Body of pancreas (tissue), 4 donors: ENCODE results near the gene DAB2. TPM values are rescaled to one million over a fixed set of nuclear protein-coding genes. Genes with fewer than 3 reads are reported as not detected.
A peak's percentile ranks its signal among the peaks of the same experiment; 100 is the strongest.

Source experiments
- ATAC-seq: fragments of 150-250 bp; one replicate; pipeline ENCODE4 v1.9.1; 2016
- DNase-seq, 4 donors: peaks; one replicate each; pipeline ENCODE4 v3.0.0-alpha.2; 2019
- H3K27ac ChIP-seq, 4 donors: fragments of 200-600 bp; sonication (generic); 1 replicate in 3 of 4; 2 replicates in 1 of 4; pipeline versions ENCODE4 v1.5.1 to v1.6.1; 2016 to 2019; ENCODE audit warnings: mild to moderate bottlenecking in 1 of 4, mixed read lengths in 1 of 4, moderate library complexity in 1 of 4
- H3K27me3 ChIP-seq, 2 donors: fragments of 200-600 bp; sonication (generic); one replicate each; pipeline ENCODE4 v1.6.0; 2016; ENCODE audit warnings: mild to moderate bottlenecking in 1 of 2
- H3K36me3 ChIP-seq, 2 donors: fragments of 200-600 bp; sonication (generic); replicated peaks in 1 of 2; 2 replicates each; pipeline ENCODE4 v1.5.1; 2016; ENCODE audit warnings: low read depth in 2 of 2; ENCODE audit not compliant: insufficient read depth in 1 of 2
- H3K4me1 ChIP-seq: fragments of 200-600 bp; sonication (generic); one replicate; pipeline ENCODE4 v1.6.0; 2016
- H3K4me3 ChIP-seq, 2 donors: fragments of 200-600 bp; sonication (generic); 1 replicate in 1 of 2; 2 replicates in 1 of 2; pipeline ENCODE4 v1.5.1; 2016 to 2019
- H3K9me3 ChIP-seq, 3 donors: fragments of 200-600 bp; sonication (generic); 1 replicate in 2 of 3; 2 replicates in 1 of 3; pipeline ENCODE4 v1.5.1; 2016
- CTCF ChIP-seq, 7 experiments: fragments of 450-650 bp in 4 of 7; fragments of 200-600 bp in 3 of 7; sonication (generic) in 3 of 7; IDR thresholded peaks; one replicate each; pipeline ENCODE4 v1.5.1; 2016 to 2019; ENCODE audit warnings: antibody characterized with exemption in 7 of 7
- POLR2A ChIP-seq, 3 donors: fragments of 450-650 bp; IDR thresholded peaks; one replicate each; pipeline ENCODE4 v1.6.1; 2016; ENCODE audit warnings: antibody characterized with exemption in 3 of 3, mild to moderate bottlenecking in 2 of 3
- WGBS, 2 donors: methylation state at CpG; one replicate each; pipeline ENCODE4 v1.1.5; 2017; 5-methylcytosine and 5-hydroxymethylcytosine counted together
- intact Hi-C: fragments of 100-400 bp; cut with DNase I; formaldehyde crosslinking; loops from one replicate; pipeline ENCODE4 v1.15.1; 2023
- total RNA-seq, 2 donors: library from RNA; depleted of rRNA; stranded (reverse); fragments of >200 nt; gene quantifications; one replicate each; pipeline ENCODE4 v1.1.0, GENCODE V29; 2016

DAB2 gene
- total RNA-seq, 2 donors from 2014 or later = 33.9 to 39.4 TPM

DNA sequence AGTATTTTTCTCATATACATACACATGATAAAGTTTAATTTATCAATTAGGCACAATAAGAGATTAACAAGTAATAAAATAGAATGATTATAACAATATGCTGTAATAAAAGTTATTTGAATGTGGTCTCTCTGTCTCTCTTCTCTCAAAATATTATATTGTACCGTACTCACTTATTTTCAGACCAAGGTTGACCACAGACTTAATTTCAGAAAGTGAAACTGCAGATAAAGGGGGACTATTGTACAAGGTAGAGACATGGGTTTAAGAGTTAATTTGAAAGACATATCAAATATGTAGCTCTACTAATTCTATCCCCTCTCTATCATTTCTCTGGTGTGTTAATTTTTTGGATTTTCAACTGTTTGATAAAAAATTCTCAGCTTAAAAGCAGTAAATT, 40.5 kb downstream of the DAB2 start:
- H3K36me3 ChIP-seq = peaks cover 0 to 2% of the 10 kb centered on the region in 2 donors
- no peaks in the 10 kb centered on the region for H3K9me3 ChIP-seq
- no peak overlapping the region for H3K4me3 ChIP-seq
- TF ChIP-seq CTCF (IDR thresholded peaks at IDR 0.05) = no peak
- TF ChIP-seq POLR2A (IDR thresholded peaks at IDR 0.05) = no peak
- no peaks in the 10 kb centered on the region for H3K4me1 ChIP-seq
- no peak for DNase-seq
- intact Hi-C loops = no loop called here
- whole genome bisulfite sequencing, 2 donors = 74 to 76% methylated on average over 1 of the region's 1 CpG
- no peaks in the 10 kb centered on the region for H3K27me3 ChIP-seq
- no peak overlapping the region for H3K27ac ChIP-seq
- no peak for ATAC-seq

DNA sequence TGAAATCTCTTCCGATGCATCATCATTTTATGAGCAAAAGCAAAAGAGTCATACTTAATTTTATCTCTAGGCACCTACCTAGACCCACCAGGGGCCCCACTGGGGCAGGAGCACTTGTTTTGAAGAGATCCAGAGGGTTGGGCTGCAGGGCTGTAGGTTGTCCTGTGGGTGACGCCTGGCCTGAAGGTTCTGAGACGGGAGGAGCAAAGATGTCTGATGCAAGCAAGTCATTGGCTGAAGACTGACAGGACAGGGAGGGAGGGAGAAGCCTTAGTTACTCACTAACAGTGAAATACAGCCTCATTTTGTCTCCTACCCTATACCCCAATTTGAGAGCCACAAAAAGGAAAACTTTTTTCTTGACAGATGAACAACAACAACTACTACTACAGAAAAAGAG, 43.4 kb downstream of the DAB2 start:
- WGBS, 2 donors = 69 to 70% methylated on average over 3 of the region's 3 CpGs
- no peaks in the 10 kb centered on the region for H3K27me3 ChIP-seq
- no peak for TF ChIP-seq POLR2A (IDR thresholded peaks at IDR 0.05)
- TF ChIP-seq CTCF (IDR thresholded peaks at IDR 0.05) = no peak
- H3K4me1 ChIP-seq = no peaks in the 10 kb centered on the region
- no peak for ATAC-seq
- no peaks in the 10 kb centered on the region for H3K9me3 ChIP-seq
- DNase-seq = no peak
- intact Hi-C loops = no loop called here
- no peak overlapping the region for H3K4me3 ChIP-seq
- peaks cover 0 to 2% of the 10 kb centered on the region in 2 donors for H3K36me3 ChIP-seq
- no peak overlapping the region for H3K27ac ChIP-seq

DNA sequence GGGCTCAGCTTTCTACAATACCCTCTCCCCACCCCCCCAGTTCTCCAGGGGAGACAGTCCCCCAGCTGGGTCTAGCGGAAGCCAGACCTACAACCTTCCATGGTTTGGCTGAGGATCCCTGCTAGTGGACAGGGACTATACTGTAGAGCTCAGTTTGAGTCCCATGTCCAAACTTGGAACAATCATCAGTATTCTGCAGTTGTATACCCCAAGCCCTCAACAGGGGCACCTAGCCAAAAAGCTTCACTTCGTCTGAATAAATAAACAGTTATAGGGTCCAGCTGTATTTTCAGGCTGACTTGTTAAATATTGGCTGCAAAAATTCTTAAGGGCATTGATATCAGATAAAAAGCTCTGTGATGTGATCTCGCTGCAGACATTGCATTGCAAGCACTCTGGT, 45.1 kb downstream of the DAB2 start:
- DNase-seq (no peak), ATAC-seq (no peak)
- TF ChIP-seq CTCF (IDR thresholded peaks at IDR 0.05) (no peak), POLR2A (IDR thresholded peaks at IDR 0.05) (no peak)
- Histone ChIP-seq H3K9me3 (no peaks in the 10 kb centered on the region), H3K36me3 (peaks cover 0 to 2% of the 10 kb centered on the region in 2 donors), H3K4me1 (peaks cover 2% of the 10 kb centered on the region), H3K27me3 (no peaks in the 10 kb centered on the region), H3K27ac (no peak overlapping the region), H3K4me3 (no peak overlapping the region)
- WGBS, 2 donors = 58 to 72% methylated on average over 3 of the region's 3 CpGs
- intact Hi-C loops = loop anchor here (5.0 kb wide), 1 partner anchor 168 kb away; no protein-coding TSS in a partner anchor

- DNase-seq (no peak), ATAC-seq (no peak)
- TF ChIP-seq POLR2A (IDR thresholded peaks at IDR 0.05) (no peak), CTCF (IDR thresholded peaks at IDR 0.05) (no peak)
- WGBS, 2 donors = 22 to 37% methylated on average over 2 of the region's 2 CpGs
- peaks cover 9% of the 10 kb centered on the region for H3K4me1 ChIP-seq
- H3K4me3 ChIP-seq = no peak overlapping the region
- no peaks in the 10 kb centered on the region for H3K9me3 ChIP-seq
- intact Hi-C loops = loop anchor here (5.0 kb wide), 1 partner anchor 170 kb away; no protein-coding TSS in a partner anchor
- no peaks in the 10 kb centered on the region for H3K27me3 ChIP-seq
- no peak overlapping the region for H3K27ac ChIP-seq
- no peaks in the 10 kb centered on the region for H3K36me3 ChIP-seq
Measured at GRCh38 chr5:39377613-39378012, 47.2 kb downstream of the DAB2 start.

DNA sequence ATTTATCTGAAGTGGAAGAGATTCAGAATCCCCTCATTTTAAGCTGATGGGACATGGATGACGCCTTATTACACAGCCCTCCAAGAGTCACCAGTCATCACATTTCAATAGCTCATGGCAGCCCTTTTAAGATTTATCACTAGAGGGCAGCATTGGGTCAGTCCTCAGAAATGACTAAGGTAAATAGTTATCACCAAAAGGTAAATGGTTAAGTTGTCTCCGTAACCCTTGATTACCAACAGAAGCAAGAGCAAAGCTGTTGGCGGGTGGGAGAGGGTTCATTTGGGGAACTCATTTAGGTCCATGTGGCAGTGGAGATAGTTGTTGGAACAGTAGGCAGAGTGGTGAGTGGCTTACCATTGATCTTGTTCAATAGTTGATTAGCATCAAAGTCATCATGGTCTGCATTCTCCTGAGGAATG, 48.5 kb downstream of the DAB2 start:
- intact Hi-C loops = loop anchor here (5.0 kb wide), 1 partner anchor 171 kb away; no protein-coding TSS in a partner anchor
- TF ChIP-seq CTCF (IDR thresholded peaks at IDR 0.05) (peak; percentile 61 to 82 (median 77)), POLR2A (IDR thresholded peaks at IDR 0.05) (no peak)
- Histone ChIP-seq H3K36me3 (no peaks in the 10 kb centered on the region), H3K27me3 (no peaks in the 10 kb centered on the region), H3K4me1 (peaks cover 11% of the 10 kb centered on the region), H3K9me3 (no peaks in the 10 kb centered on the region), H3K27ac (no peak overlapping the region), H3K4me3 (no peak overlapping the region)
- whole genome bisulfite sequencing, 2 donors = 19 to 26% methylated on average over 3 of the region's 3 CpGs
- ATAC-seq (peak; percentile 51), DNase-seq (peak; percentile 34 to 60 (median 48))
